Liver (tissue), 3 donors: ENCODE measurements around the gene RB1.

ENCODE experiments used
- ATF3 ChIP-seq: IDR thresholded peaks from 2 replicates; pipeline ENCODE4 v1.6.1; 2016; ENCODE audit warnings: antibody characterized with exemption
- CTCF ChIP-seq: fragments of 150-350 bp; IDR thresholded peaks from 2 replicates; pipeline ENCODE4 v1.5.1; 2017; ENCODE audit warnings: improper control_type of control experiment, low read depth, low read length; ENCODE audit not compliant: missing input control
- FOXA1 ChIP-seq: IDR thresholded peaks from 2 replicates; pipeline ENCODE4 v1.6.1; 2016; ENCODE audit warnings: antibody characterized with exemption
- GABPA ChIP-seq, 2 donors: IDR thresholded peaks in 1 of 2; conservative IDR thresholded peaks in 1 of 2; 2 replicates each; pipeline ENCODE4 v1.6.1; 2016; ENCODE audit warnings: antibody characterized with exemption in 2 of 2, mild to moderate bottlenecking in 1 of 2, moderate library complexity in 1 of 2
- REST ChIP-seq: IDR thresholded peaks from 2 replicates; pipeline ENCODE4 v1.6.1; 2016; ENCODE audit warnings: antibody characterized with exemption, mild to moderate bottlenecking
- RXRA ChIP-seq, 2 donors: IDR thresholded peaks; 2 replicates each; pipeline ENCODE4 v1.6.1; 2017 to 2018; ENCODE audit warnings: antibody characterized with exemption in 2 of 2, mild to moderate bottlenecking in 1 of 2
- YY1 ChIP-seq: IDR thresholded peaks from 2 replicates; pipeline ENCODE4 v1.6.1; 2016; ENCODE audit warnings: antibody characterized with exemption, mild to moderate bottlenecking
- donor health status: healthy.
- donor health status: healthy.

GRCh38 chr13:48258430-48258829 lies 45.1 kb upstream of the RB1 start:
- TF ChIP-seq GABPA (IDR thresholded peaks at IDR 0.05 in 1 of 2, conservative IDR thresholded peaks at IDR 0.05 in 1 of 2) = no peak
- TF ChIP-seq CTCF = no peak
- no peak for TF ChIP-seq FOXA1
- TF ChIP-seq REST = no peak
- no peak for TF ChIP-seq ATF3
- no peak for TF ChIP-seq RXRA (IDR thresholded peaks at IDR 0.05)
- no peak for TF ChIP-seq YY1
